HG02870 (cell line): ENCODE data around the gene GDE1.

Experiments
- ATAC-seq: cut with Tn5 transposase; IDR thresholded peaks from one replicate; pipeline ENCODE4 v1.9.1; 2021; ENCODE audit warnings: mild to moderate bottlenecking, moderate library complexity; ENCODE audit not compliant: unreplicated experiment

GDE1 gene

DNA sequence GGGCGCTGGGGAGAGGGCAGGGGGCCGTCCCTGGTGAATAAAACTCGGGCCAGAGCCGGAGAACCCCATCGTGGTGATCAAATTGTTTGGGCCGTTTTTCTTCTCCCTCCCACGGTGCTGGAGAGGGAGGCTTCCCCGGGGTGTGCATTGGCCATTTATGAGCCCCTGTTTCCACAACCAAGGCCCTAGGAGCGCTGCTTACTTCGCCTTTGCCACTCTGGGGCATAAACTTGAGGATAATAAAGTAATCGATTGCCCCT, 2.4 kb upstream of the GDE1 start:
- no peak for ATAC-seq

DNA sequence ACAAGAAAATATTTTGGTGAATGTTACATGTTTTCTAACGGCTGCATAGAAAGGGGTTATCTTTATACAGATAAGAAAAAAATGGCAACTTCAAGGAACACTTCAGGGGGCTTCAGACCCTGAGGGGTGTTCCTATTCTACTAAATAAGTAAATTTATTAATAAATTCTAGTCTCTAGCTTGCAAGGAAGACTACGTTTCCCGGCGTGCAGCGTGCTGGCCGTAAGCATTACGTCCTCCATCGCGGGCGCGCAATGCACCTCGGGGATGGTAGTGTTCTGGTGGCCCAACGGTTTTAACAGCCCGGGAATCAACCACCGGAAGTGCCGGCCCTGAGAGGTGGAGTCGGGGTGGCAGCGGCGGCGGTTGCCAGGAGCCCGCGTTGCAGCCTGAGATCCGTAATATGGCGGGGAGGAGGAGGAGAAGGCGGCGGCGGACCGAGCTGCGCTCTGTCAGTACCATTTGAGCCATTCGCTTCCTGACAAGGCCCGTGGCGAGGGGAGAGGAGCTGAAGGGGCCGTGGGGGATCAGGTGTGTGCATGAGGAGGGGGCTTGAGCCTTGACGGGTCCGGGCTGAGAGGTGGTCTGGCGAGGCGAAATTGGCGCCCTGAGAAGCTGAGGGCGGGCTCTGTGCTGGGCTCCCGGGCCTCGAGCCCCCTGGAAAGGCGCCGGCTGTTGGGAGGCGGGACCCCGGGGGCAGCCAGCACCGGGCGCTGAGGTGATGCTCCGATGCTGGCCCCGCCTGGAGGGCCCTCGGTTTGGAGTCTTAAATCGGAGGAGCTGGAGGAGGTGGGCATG, 1.9 kb upstream of the GDE1 start, which contains the start of gene CCP110:
CCP110 (plus strand) TSS at position 384 of the 797 bp plus-strand sequence. CDS start 3,940 bp downstream, outside the sequence.
- peak; percentile 63 for ATAC-seq

DNA sequence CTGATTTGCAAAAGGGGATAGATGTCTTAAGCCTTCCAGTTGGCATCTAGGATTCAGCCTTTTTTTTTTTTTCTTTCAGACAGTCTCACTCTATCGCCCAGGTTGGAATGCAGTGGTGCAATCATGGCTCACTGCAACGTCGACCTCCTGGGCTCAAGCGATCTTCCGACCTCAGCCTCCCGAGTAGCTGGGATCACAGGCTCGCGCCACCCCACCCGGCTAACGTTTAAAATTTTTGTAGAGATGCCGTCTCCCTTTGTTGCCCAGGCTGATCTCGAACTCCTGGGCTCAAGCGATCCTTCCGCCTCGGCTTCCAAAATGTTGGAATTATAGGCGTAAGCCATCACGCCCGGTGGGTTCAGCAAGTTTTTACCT, 1.3 kb upstream of the GDE1 start:
- no peak for ATAC-seq

DNA sequence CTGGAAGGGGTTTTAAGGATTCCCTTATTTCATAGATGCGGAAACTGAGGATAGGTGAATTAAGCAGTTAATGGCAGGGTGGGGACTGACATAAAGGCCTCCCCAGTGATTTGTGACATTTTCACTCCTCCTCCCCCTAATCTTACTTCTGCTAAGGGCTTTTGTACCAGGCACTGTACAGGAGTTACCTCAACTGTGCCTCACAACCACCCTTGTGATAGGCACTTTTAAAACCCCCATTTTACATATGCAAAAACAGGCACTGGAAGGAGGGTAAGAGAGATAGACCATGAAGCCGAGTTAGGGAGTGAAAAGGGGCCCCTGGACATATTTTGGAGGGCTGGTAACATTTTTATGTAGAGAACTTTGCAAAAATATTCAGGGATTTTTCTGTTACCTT, 862 bp upstream of the GDE1 start:
- no peak for ATAC-seq

- ATAC-seq, result no peak
Measured at GRCh38 chr16:19522397-19522732, 467 bp upstream of the GDE1 start.

DNA sequence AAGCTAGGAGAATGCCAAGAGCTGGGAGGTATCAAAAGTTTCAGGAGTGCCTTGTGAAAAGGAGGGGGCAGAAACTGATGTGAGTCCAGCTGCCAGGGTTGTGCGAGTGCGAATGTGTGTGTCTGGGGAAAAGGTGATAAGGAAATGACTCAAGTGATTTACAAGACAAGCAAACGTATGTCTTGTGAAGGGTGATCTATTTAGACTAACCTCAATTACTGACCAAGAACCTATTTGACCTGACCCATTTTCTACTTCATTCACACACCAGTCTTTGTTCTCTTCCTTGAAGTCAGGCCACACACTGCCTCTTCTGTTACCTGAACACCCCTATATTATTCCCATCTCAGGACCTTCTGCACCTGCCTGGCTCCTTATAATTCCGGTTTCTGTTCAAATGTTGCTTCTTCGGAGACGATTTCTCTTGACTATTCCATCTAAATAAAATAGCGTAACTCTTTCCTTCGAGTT, 1.0 kb downstream of the GDE1 start:
- ATAC-seq, result no peak

- no peak for ATAC-seq
Measured at GRCh38 chr16:19518388-19518787, 3.5 kb downstream of the GDE1 start.

- no peak for ATAC-seq
Measured at GRCh38 chr16:19517424-19518089, 4.3 kb downstream of the GDE1 start.

DNA sequence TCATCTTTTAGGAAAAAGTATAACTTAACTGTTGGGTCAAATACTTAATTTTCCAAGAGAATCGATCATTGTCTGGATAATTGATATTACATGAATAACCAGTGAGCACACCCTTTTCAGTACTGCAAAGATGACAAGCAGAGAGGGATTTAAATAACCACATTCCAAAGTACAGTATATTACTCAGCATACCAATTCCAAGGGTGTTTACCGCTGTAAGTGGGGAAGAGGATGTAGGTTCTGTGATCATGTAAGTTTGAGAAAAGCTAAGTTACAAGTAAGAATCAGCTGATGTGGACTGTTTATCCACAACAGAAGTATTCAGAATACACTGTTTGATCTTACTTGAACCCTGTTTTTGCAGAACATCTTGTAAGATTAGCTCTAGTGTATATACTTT, 6.1 kb downstream of the GDE1 start:
- ATAC-seq, result no peak

DNA sequence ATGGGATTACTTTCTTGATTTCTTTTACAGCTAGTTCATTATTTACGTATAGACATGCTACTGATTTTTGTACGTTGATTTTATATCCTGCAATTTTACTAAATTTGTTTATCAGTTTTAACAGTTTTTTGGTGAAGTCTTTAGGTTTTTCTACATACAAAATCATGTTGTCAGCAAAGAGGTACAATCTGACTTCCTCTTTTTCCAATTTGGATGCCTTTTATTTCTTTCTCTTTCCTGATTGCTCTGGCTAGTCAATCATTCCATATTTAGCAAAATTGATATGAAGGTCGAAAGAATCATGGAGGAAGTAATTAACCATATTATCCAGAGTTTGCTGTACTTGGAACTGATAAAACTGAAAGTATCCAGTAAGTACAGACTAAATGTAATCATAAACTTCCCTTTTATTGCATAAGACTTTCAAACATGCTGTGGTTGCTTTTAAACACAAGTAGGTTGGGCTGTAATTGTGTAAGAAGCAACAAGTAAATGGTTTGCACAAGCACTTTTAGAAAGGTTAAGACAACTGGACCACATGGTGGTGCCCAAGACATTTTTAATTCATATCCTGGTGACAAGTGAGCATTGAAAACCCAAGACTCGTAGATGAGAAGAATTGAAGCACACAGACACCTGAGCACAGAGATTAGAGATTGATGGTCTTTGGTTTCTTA, 8.4 kb downstream of the GDE1 start:
- no peak for ATAC-seq

DNA sequence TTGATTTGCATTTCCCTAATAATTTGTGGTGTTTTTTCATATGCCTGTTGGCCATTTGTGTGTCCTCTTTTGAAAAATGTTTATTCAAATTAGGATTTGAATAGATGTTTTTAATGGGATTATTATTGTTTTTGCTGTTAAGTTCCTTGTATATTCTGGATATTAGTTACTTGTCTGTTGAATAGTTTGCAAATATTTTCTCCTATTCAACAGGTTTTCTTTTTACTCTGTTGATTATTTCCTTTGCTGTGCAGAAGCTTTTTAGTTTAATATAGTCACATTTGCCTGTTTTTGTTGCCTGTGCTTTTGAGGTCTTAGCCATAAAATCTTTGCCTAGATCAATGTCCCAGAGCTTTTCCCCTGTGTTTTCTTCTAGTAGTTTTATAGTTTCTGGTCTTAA, 9.6 kb downstream of the GDE1 start:
- ATAC-seq, result no peak

- ATAC-seq, result no peak
Measured at GRCh38 chr16:19507867-19508266, 14.0 kb downstream of the GDE1 start.

- ATAC-seq, result no peak
Measured at GRCh38 chr16:19506965-19507364, 14.9 kb downstream of the GDE1 start.

DNA sequence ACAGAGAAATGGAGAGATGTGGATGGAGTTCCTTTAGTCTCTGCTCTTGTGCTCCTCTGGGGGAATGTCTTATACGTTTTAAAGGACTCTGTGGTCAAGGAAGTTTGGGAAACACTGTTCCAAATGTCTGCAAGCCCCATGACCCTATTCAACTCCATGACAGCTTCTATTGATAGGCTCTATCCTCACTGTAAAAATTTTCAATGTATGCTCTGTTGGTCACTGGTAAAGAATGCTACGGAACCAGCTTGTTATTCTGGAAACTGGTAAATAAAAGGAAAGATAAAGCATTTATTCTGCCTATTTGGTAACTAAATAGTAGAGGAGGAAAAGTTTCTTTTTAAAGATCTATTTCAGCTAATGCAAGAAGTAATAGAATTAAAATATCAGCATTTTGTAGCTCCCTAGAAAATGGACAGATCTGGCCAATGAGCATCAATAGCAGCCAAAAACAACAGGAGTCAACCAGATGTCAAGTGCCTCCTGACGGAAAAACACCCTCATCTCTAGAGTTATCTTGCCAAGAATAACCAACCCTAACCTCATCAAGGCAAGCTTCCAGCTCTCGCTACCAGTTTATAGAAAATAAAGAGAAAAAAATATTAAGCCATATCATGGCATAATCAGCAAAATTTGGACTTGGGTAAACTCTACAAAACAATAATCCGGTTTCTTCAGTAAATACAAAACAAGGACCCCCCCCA, 16.1 kb downstream of the GDE1 start:
- ATAC-seq, result no peak

GRCh38 chr16:19503461-19504075, 18.3 kb downstream of the GDE1 start:
- no peak for ATAC-seq

DNA sequence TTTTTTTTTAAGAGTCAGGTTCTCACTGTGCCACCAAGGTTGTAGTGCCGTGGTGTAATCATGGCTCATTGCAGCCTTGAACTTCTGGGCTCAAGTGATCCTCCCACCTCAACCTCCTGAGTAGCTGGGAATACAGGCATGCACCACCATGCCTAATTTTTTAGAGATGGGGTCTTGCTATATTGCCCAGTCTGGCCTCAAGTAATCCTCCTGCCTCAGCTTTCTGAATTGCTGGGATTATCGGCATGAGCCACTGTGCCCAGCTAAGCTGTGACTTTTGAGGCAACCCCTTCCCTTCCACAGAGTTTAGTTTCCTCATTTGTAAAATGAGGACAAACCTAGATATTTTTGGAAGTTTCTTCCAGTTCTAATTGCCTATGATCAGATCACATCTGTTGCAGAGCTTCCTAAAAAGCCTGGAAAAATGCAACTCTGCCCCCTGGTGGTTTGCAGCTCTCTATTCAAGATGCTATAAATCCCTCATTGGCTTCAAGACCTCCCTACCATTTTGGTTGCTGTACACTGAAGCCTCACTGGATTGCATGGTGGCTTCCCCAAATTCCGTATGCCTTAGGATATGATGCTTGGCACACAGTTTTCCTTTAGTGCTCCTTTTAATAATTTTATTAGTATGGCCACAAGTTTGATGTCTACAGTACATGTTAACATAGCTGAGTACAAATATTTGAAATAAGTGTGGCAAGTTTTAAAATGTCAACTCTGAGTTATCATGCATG, 19.3 kb downstream of the GDE1 start:
- no peak for ATAC-seq

- no peak for ATAC-seq
Measured at GRCh38 chr16:19499481-19499880, 22.4 kb downstream of the GDE1 start.

DNA sequence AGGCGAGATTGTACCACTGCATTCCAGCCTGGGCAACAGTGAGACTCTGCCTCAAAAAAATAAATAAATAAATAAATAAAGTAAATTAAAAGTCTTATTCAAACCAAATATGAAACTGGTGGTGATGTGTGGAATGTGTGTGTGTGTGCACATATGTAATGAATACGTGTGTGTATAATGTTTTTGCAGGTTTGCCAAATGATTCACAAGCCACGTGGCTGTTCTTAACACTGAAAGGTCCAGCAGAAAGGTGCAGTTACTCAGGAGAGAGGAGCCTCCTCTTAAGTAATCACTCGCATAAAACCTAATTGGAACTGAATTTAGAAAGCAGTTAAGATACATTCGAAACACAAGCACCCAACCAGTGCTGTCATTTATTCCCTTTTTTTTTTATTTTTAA, 22.9 kb downstream of the GDE1 start:
- no peak for ATAC-seq

DNA sequence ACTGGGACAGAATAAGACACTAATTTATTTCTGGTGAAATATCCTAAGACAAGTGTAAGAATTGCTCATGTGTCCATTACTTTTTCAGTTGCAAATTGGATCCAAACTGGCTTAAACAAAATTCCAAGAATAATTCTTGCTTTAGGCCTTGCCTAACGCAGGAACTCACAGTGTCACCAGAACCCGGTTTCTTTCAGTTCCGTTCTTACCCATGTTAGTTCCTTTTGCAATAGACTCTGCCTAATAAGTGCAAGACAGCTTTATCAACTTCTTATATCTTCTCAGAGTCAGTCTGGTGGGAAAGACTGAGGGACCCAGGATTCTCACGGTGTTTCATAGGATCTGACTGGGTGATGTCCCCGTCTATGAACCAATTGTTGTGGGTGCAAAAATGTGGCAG, 24.7 kb downstream of the GDE1 start:
- ATAC-seq, result no peak

- no peak for ATAC-seq
Measured at GRCh38 chr16:19490619-19491018, 31.3 kb downstream of the GDE1 start.
